Trophoblast cell (in vitro differentiated cells and primary cell): ENCODE results near the gene PRIMA1.

Source experiments
- DNase-seq, 2 donors: peaks; one replicate each; pipeline ENCODE4 v3.0.0-alpha.2; 2016
- H2AFZ ChIP-seq: 2 replicates; pipeline ENCODE4 v1.6.1; 2013; ENCODE audit warnings: low read length, moderate library complexity, mild to moderate bottlenecking; ENCODE audit not compliant: insufficient read depth, poor library complexity
- H2AK5ac ChIP-seq: 2 replicates; pipeline ENCODE4 v1.6.1; 2013; ENCODE audit warnings: mild to moderate bottlenecking, low read length
- H2BK120ac ChIP-seq: 2 replicates; pipeline ENCODE4 v1.6.1; 2013; ENCODE audit warnings: low read length, mild to moderate bottlenecking, moderate library complexity; ENCODE audit not compliant: insufficient read depth, poor library complexity
- H2BK12ac ChIP-seq: 2 replicates; pipeline ENCODE4 v1.6.1; 2013; ENCODE audit warnings: mild to moderate bottlenecking, low read length, moderate library complexity
- H2BK5ac ChIP-seq: 2 replicates; pipeline ENCODE4 v1.6.1; 2013; ENCODE audit warnings: low read length, low read depth, moderate library complexity, mild to moderate bottlenecking; ENCODE audit not compliant: poor library complexity
- H3K14ac ChIP-seq: 2 replicates; pipeline ENCODE4 v1.6.1; 2013; ENCODE audit warnings: mild to moderate bottlenecking, low read length
- H3K18ac ChIP-seq: 2 replicates; pipeline ENCODE4 v1.6.1; 2013; ENCODE audit warnings: mild to moderate bottlenecking, low read length
- H3K23ac ChIP-seq: 2 replicates; pipeline ENCODE4 v1.6.1; 2013; ENCODE audit warnings: low read length
- H3K27ac ChIP-seq: 2 replicates; pipeline ENCODE4 v1.5.1; 2013; ENCODE audit warnings: low read depth, mild to moderate bottlenecking, inconsistent platforms, low read length, moderate library complexity
- H3K27me3 ChIP-seq: 2 replicates; pipeline ENCODE4 v1.6.1; 2013; ENCODE audit warnings: inconsistent platforms, mild to moderate bottlenecking, low read length, moderate library complexity; ENCODE audit not compliant: insufficient read depth
- H3K36me3 ChIP-seq, 2 experiments: 1 replicate in 1 of 2; 2 replicates in 1 of 2; pipeline ENCODE4 v1.6.1; 2013; ENCODE audit warnings: low read length in 2 of 2, mild to moderate bottlenecking in 2 of 2, moderate library complexity in 1 of 2; ENCODE audit not compliant: insufficient read depth in 2 of 2, control insufficient read depth in 1 of 2
- H3K4ac ChIP-seq: 2 replicates; pipeline ENCODE4 v1.6.1; 2013; ENCODE audit warnings: low read depth, mild to moderate bottlenecking, low read length, moderate library complexity
- H3K4me1 ChIP-seq, 2 experiments: 1 replicate in 1 of 2; 2 replicates in 1 of 2; pipeline ENCODE4 v1.6.1; 2013; ENCODE audit warnings: low read length in 2 of 2, mild to moderate bottlenecking in 2 of 2, moderate library complexity in 1 of 2; ENCODE audit not compliant: insufficient read depth in 2 of 2, control insufficient read depth in 1 of 2
- H3K4me2 ChIP-seq: 2 replicates; pipeline ENCODE4 v1.6.1; 2013; ENCODE audit warnings: inconsistent platforms, mild to moderate bottlenecking, low read length, moderate library complexity
- H3K4me3 ChIP-seq: 2 replicates; pipeline ENCODE4 v1.5.1; 2013; ENCODE audit warnings: mild to moderate bottlenecking, low read depth, low read length, inconsistent platforms
- H3K79me1 ChIP-seq: one replicate; pipeline ENCODE4 v1.6.1; 2013; ENCODE audit warnings: low read length
- H3K79me2 ChIP-seq: 2 replicates; pipeline ENCODE4 v1.6.1; 2013; ENCODE audit warnings: low read length, mild to moderate bottlenecking; ENCODE audit not compliant: control insufficient read depth, insufficient read depth, poor library complexity
- H3K9ac ChIP-seq: 2 replicates; pipeline ENCODE4 v1.6.1; 2013; ENCODE audit warnings: mild to moderate bottlenecking, low read length
- H3K9me3 ChIP-seq: 2 replicates; pipeline ENCODE4 v1.6.1; 2013; ENCODE audit warnings: low read depth, mild to moderate bottlenecking, control low read depth, inconsistent platforms, low read length; ENCODE audit not compliant: insufficient read depth
- H4K12ac ChIP-seq: 2 replicates; pipeline ENCODE4 v1.6.1; 2013; ENCODE audit warnings: low read depth, mild to moderate bottlenecking, low read length, moderate library complexity
- H4K8ac ChIP-seq: 2 replicates; pipeline ENCODE4 v1.6.1; 2013; ENCODE audit warnings: low read depth, mild to moderate bottlenecking, low read length, moderate library complexity
- H4K91ac ChIP-seq: one replicate; pipeline ENCODE4 v1.6.1; 2013; ENCODE audit warnings: low read depth, mild to moderate bottlenecking, low read length, moderate library complexity
- WGBS: extraction: QIAGEN DNeasy Blood & Tissue Kit; methylation state at CpG from one replicate; pipeline ENCODE4 v1.1.7; 2013; ENCODE audit warnings: missing lambda C conversion rate; ENCODE audit not compliant: insufficient read length, insufficient coverage; ENCODE audit errors: extremely low coverage; 5-methylcytosine and 5-hydroxymethylcytosine counted together

PRIMA1 gene

GRCh38 chr14:93789228-93790130 is 1.2 kb upstream of the PRIMA1 start:
- Histone ChIP-seq H4K12ac (no peak overlapping the region), H3K23ac (no peak overlapping the region), H3K4me1 (peaks cover 0 to 7% of the 10 kb centered on the region in 2 experiments), H3K9ac (no peak overlapping the region), H4K91ac (no peak overlapping the region), H2BK5ac (no peak overlapping the region), H3K4me2 (peak overlapping the region; percentile 94), H3K4ac (no peak overlapping the region), H3K27ac (no peak overlapping the region), H2BK12ac (no peak overlapping the region), H2BK120ac (no peak overlapping the region), H2AK5ac (no peak overlapping the region), H3K9me3 (no peaks in the 10 kb centered on the region), H3K4me3 (no peak overlapping the region), H3K14ac (no peak overlapping the region), H3K18ac (no peak overlapping the region), H2AFZ (no peak overlapping the region), H3K79me2 (no peaks in the 10 kb centered on the region), H4K8ac (no peak overlapping the region), H3K79me1 (no peaks in the 10 kb centered on the region), H3K27me3 (peaks cover 28% of the 10 kb centered on the region), H3K36me3 (no peaks in the 10 kb centered on the region)
- WGBS, result no CpG with 5 or more reads among the region's 29 CpGs
- DNase-seq, result no peak

DNA sequence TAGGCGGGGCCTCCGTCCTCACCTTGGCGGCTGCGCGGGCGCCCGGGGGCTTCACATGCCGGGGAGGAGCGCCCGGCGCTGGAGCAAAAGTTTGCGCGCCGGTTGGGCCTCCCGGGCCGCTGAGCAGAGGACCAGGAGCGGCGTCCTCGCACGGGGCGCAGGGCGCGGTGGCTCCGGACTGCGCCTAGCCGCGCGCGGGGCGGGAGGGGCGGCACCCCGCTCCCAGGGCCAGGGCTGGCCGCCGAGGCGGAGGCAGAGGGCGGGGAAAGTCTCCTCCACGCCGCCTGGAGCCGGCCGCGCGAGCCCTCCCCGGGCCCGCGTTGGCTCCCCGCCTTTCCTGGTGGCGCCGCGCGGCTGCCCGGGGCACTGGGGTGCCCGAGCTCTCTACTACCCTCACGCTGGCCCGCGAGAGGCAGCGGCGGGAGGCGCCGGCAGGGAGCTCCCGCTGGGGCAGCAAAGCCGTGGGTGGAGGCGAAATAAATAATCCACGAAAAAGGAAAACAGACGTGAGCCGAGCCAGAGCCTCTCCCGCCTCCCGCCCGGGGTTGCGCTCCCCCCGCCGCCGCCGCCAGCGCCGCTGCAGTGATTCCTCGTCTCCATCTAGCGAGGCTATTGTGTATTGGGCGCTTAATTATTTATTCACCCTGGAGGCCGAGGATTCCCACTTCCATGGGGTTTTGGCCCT is 400 bp upstream of the PRIMA1 start:
- Histone ChIP-seq H3K23ac (no peak overlapping the region), H3K9ac (no peak overlapping the region)
- no CpG with 5 or more reads among the region's 79 CpGs for WGBS

GRCh38 chr14:93787465-93788292 is 606 bp downstream of the PRIMA1 start:
- no peaks in the 10 kb centered on the region for H3K36me3 ChIP-seq
- WGBS, result no CpG with 5 or more reads among the region's 52 CpGs

More for the DNA sequence above, 400 bp upstream of the PRIMA1 start:
- Histone ChIP-seq H2AFZ (peak overlapping the region; percentile 10), H3K27me3 (peaks cover 28% of the 10 kb centered on the region), H2BK5ac (no peak overlapping the region), H3K27ac (no peak overlapping the region), H3K18ac (no peak overlapping the region), H3K36me3 (no peaks in the 10 kb centered on the region), H3K79me1 (no peaks in the 10 kb centered on the region), H3K4me3 (peak overlapping the region; percentile 66), H3K9me3 (no peaks in the 10 kb centered on the region), H2AK5ac (no peak overlapping the region), H3K14ac (no peak overlapping the region), H3K79me2 (no peaks in the 10 kb centered on the region), H3K4ac (no peak overlapping the region), H3K4me2 (peak overlapping the region; percentile 94), H4K12ac (no peak overlapping the region), H3K4me1 (peaks cover 0 to 7% of the 10 kb centered on the region in 2 experiments), H4K91ac (no peak overlapping the region), H2BK120ac (no peak overlapping the region), H4K8ac (no peak overlapping the region), H2BK12ac (no peak overlapping the region)
- no peak for DNase-seq

GRCh38 chr14:93785423-93785822 is 2.9 kb downstream of the PRIMA1 start:
- Histone ChIP-seq H4K12ac (no peak overlapping the region), H3K27ac (no peak overlapping the region), H3K36me3 (no peaks in the 10 kb centered on the region), H2BK5ac (no peak overlapping the region), H3K4me1 (peaks cover 0 to 7% of the 10 kb centered on the region in 2 experiments), H3K79me1 (no peaks in the 10 kb centered on the region), H2BK12ac (no peak overlapping the region), H2AFZ (no peak overlapping the region), H3K14ac (no peak overlapping the region), H3K9ac (no peak overlapping the region), H3K4ac (no peak overlapping the region), H2BK120ac (no peak overlapping the region), H3K23ac (no peak overlapping the region), H3K18ac (no peak overlapping the region), H3K4me2 (no peak overlapping the region), H2AK5ac (no peak overlapping the region), H4K8ac (no peak overlapping the region), H3K4me3 (no peak overlapping the region), H4K91ac (no peak overlapping the region), H3K27me3 (peaks cover 28% of the 10 kb centered on the region), H3K9me3 (peaks cover 1% of the 10 kb centered on the region), H3K79me2 (no peaks in the 10 kb centered on the region)
- WGBS, result no CpG with 5 or more reads among the region's 4 CpGs
- DNase-seq, result no peak

More at GRCh38 chr14:93787465-93788292, 606 bp downstream of the PRIMA1 start:
- H4K8ac ChIP-seq, result no peak overlapping the region
- no peak overlapping the region for H2BK120ac ChIP-seq
- peak overlapping the region; percentile 3 for H2AFZ ChIP-seq
- peaks cover 28% of the 10 kb centered on the region for H3K27me3 ChIP-seq
- H3K4ac ChIP-seq, result no peak overlapping the region
- H3K79me2 ChIP-seq, result no peaks in the 10 kb centered on the region
- no peaks in the 10 kb centered on the region for H3K79me1 ChIP-seq
- peak overlapping the region; percentile 94 for H3K4me2 ChIP-seq
- H3K9me3 ChIP-seq, result no peaks in the 10 kb centered on the region
- no peak overlapping the region for H4K12ac ChIP-seq
- peak overlapping the region; percentile 66 for H3K4me3 ChIP-seq
- H3K14ac ChIP-seq, result no peak overlapping the region
- no peak overlapping the region for H2BK12ac ChIP-seq
- no peak overlapping the region for H2BK5ac ChIP-seq
- no peak overlapping the region for H3K18ac ChIP-seq
- H4K91ac ChIP-seq, result no peak overlapping the region
- no peak overlapping the region for H2AK5ac ChIP-seq
- DNase-seq, result no peak
- H3K9ac ChIP-seq, result no peak overlapping the region
- no peak overlapping the region for H3K23ac ChIP-seq
- H3K4me1 ChIP-seq, result peaks cover 0 to 7% of the 10 kb centered on the region in 2 experiments
- H3K27ac ChIP-seq, result no peak overlapping the region
